Measurements from ENCODE around the gene CDKAL1.

The CDKAL1 gene

GRCh38 chr6:20718705-20719653, 184.7 kb downstream of the CDKAL1 start:
- TF ChIP-seq ZBTB7A (IDR thresholded peaks at IDR 0.05; ENCODE audit: low read depth), result no peak
- no peak for TF ChIP-seq CEBPB (IDR thresholded peaks at IDR 0.05)
- no peak for TF ChIP-seq YY1 (IDR thresholded peaks at IDR 0.05; ENCODE audit: low read depth)
- TF ChIP-seq USF1 (IDR thresholded peaks at IDR 0.05), result no peak
- TF ChIP-seq NFIC (IDR thresholded peaks at IDR 0.05), result no peak
- no peak for TF ChIP-seq RAD21 (IDR thresholded peaks at IDR 0.05; ENCODE audit: low read depth)
- TF ChIP-seq TCF12 (IDR thresholded peaks at IDR 0.05; ENCODE audit: low read depth), result no peak
- TF ChIP-seq TEAD4 (IDR thresholded peaks at IDR 0.05), result no peak
- TF ChIP-seq, protein P1, sequence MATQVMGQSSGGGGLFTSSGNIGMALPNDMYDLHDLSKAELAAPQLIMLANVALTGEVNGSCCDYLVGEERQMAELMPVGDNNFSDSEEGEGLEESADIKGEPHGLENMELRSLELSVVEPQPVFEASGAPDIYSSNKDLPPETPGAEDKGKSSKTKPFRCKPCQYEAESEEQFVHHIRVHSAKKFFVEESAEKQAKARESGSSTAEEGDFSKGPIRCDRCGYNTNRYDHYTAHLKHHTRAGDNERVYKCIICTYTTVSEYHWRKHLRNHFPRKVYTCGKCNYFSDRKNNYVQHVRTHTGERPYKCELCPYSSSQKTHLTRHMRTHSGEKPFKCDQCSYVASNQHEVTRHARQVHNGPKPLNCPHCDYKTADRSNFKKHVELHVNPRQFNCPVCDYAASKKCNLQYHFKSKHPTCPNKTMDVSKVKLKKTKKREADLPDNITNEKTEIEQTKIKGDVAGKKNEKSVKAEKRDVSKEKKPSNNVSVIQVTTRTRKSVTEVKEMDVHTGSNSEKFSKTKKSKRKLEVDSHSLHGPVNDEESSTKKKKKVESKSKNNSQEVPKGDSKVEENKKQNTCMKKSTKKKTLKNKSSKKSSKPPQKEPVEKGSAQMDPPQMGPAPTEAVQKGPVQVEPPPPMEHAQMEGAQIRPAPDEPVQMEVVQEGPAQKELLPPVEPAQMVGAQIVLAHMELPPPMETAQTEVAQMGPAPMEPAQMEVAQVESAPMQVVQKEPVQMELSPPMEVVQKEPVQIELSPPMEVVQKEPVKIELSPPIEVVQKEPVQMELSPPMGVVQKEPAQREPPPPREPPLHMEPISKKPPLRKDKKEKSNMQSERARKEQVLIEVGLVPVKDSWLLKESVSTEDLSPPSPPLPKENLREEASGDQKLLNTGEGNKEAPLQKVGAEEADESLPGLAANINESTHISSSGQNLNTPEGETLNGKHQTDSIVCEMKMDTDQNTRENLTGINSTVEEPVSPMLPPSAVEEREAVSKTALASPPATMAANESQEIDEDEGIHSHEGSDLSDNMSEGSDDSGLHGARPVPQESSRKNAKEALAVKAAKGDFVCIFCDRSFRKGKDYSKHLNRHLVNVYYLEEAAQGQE (IDR thresholded peaks at IDR 0.05; ENCODE audit: low read depth), result no peak

- no peak for TF ChIP-seq TCF12 (IDR thresholded peaks at IDR 0.05; ENCODE audit: low read depth)
- TF ChIP-seq RAD21 (IDR thresholded peaks at IDR 0.05; ENCODE audit: low read depth), result no peak
- TF ChIP-seq CREB1 (IDR thresholded peaks at IDR 0.05; ENCODE audit: low read depth), result no peak
- TF ChIP-seq MAX (IDR thresholded peaks at IDR 0.05), result no peak
- no peak for TF ChIP-seq ZBTB7A (IDR thresholded peaks at IDR 0.05; ENCODE audit: low read depth)
Measured at GRCh38 chr6:20719980-20720379, 185.7 kb downstream of the CDKAL1 start.

DNA sequence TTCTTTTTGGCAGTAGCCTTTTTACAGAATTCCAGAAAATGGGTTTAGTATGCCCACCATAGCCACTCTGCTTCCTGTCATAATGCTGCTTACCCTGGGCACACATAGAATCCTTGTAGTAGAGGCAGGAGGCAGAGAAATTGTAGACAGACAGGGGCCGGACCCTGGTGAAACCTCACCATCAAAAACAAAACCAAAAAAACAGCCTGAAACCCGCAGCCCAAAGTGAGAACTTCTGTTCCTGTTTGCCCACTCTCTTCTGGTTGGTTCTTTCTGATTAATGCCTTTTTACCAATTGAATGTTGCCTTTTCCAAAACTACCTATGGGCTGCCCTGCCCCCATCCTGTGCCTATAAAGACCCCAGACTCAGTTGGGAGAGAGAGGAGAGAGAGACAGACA, 188.2 kb downstream of the CDKAL1 start:
- TF ChIP-seq YY1 (IDR thresholded peaks at IDR 0.05; ENCODE audit: low read depth) (no peak), FOXM1 (IDR thresholded peaks at IDR 0.05; ENCODE audit: borderline replicate concordance, low read depth) (no peak), USF1 (IDR thresholded peaks at IDR 0.05) (no peak), ZBTB7A (IDR thresholded peaks at IDR 0.05; ENCODE audit: low read depth) (no peak), TCF12 (IDR thresholded peaks at IDR 0.05; ENCODE audit: low read depth) (no peak), EP300 (IDR thresholded peaks at IDR 0.05; ENCODE audit: borderline replicate concordance) (no peak), MAX (IDR thresholded peaks at IDR 0.05) (no peak), RAD21 (IDR thresholded peaks at IDR 0.05; ENCODE audit: low read depth) (no peak), EGR1 (IDR thresholded peaks at IDR 0.05) (no peak)
- TF ChIP-seq, protein P1 (IDR thresholded peaks at IDR 0.05; ENCODE audit: low read depth), result no peak

GRCh38 chr6:20723236-20723635, 189.0 kb downstream of the CDKAL1 start:
- no peak for TF ChIP-seq TAF1 (IDR thresholded peaks at IDR 0.05; ENCODE audit: low read depth)
- TF ChIP-seq TCF12 (IDR thresholded peaks at IDR 0.05; ENCODE audit: low read depth), result no peak
- TF ChIP-seq CEBPB (IDR thresholded peaks at IDR 0.05), result no peak
- TF ChIP-seq, protein P1 (IDR thresholded peaks at IDR 0.05; ENCODE audit: low read depth), result no peak
- TF ChIP-seq EGR1 (IDR thresholded peaks at IDR 0.05), result no peak
- no peak for TF ChIP-seq TEAD4 (IDR thresholded peaks at IDR 0.05)
- TF ChIP-seq CREB1 (IDR thresholded peaks at IDR 0.05; ENCODE audit: low read depth), result no peak
- TF ChIP-seq USF1 (IDR thresholded peaks at IDR 0.05), result no peak
- TF ChIP-seq EP300 (IDR thresholded peaks at IDR 0.05; ENCODE audit: borderline replicate concordance), result no peak
- TF ChIP-seq NFIC (IDR thresholded peaks at IDR 0.05), result no peak
- no peak for TF ChIP-seq YY1 (IDR thresholded peaks at IDR 0.05; ENCODE audit: low read depth)
- TF ChIP-seq MAX (IDR thresholded peaks at IDR 0.05), result no peak
- no peak for TF ChIP-seq ZBTB7A (IDR thresholded peaks at IDR 0.05; ENCODE audit: low read depth)
- TF ChIP-seq FOXM1 (IDR thresholded peaks at IDR 0.05; ENCODE audit: borderline replicate concordance, low read depth), result no peak
- TF ChIP-seq RAD21 (IDR thresholded peaks at IDR 0.05; ENCODE audit: low read depth), result no peak
